DMS53 (cell line): ENCODE measurements around the gene KPNA6.
"Not testable (repeated sequence)": the region's sequence is repeated elsewhere in the genome, so short reads cannot be mapped to it uniquely, and the experiment has no call there.

Experiments
- DNase-seq: peaks from one replicate; lab custom pipeline; 2025; lab: John Stamatoyannopoulos, UW

KPNA6 gene

GRCh38 chr1:32107742-32108661 lies at the start of gene KPNA6:
Gene KPNA6 (plus strand): TSS chr1:32108056. CDS start chr1:32108131, 75 bp downstream.
- DNase-seq, result peak; percentile 98

GRCh38 chr1:32060914-32061313 lies 46.9 kb upstream of the KPNA6 start:
- no peak for DNase-seq

- DNase-seq, result no peak
Observed at GRCh38 chr1:32062867-32063230, 45.0 kb upstream of the KPNA6 start.

- DNase-seq, result peak; percentile 69
Observed at GRCh38 chr1:32063261-32063681, 44.6 kb upstream of the KPNA6 start.

- DNase-seq, result peak; percentile 47
Observed at GRCh38 chr1:32065613-32066488, 42.0 kb upstream of the KPNA6 start.

GRCh38 chr1:32066489-32066873 lies 41.4 kb upstream of the KPNA6 start:
- DNase-seq, result peak; percentile 29

- DNase-seq, result no peak
Observed at GRCh38 chr1:32068957-32069588, 38.8 kb upstream of the KPNA6 start.

GRCh38 chr1:32071758-32072621 lies 35.9 kb upstream of the KPNA6 start:
- peak; percentile 69 for DNase-seq

- peak; percentile 99 for DNase-seq
Observed at GRCh38 chr1:32072622-32073298, 35.1 kb upstream of the KPNA6 start, which contains the start of gene TMEM39B. Gene TMEM39B (plus strand): TSS chr1:32072939. CDS start chr1:32073048, 109 bp downstream.

- no peak for DNase-seq
Observed at GRCh38 chr1:32073299-32074229, 34.3 kb upstream of the KPNA6 start.

- DNase-seq, result no peak
Observed at GRCh38 chr1:32074841-32075240, 33.0 kb upstream of the KPNA6 start.

- no peak for DNase-seq
Observed at GRCh38 chr1:32077451-32077850, 30.4 kb upstream of the KPNA6 start.

GRCh38 chr1:32082022-32082421 lies 25.8 kb upstream of the KPNA6 start:
- no peak for DNase-seq

GRCh38 chr1:32086381-32086780 lies 21.5 kb upstream of the KPNA6 start:
- not testable (repeated sequence) for DNase-seq

- no peak for DNase-seq
Observed at GRCh38 chr1:32091176-32091575, 16.7 kb upstream of the KPNA6 start.

GRCh38 chr1:32091591-32091990 lies 16.3 kb upstream of the KPNA6 start:
- DNase-seq, result no peak

GRCh38 chr1:32094746-32095521 lies 12.9 kb upstream of the KPNA6 start:
- DNase-seq, result peak; percentile 96

GRCh38 chr1:32099426-32099825 lies 8.4 kb upstream of the KPNA6 start:
- no peak for DNase-seq

- no peak for DNase-seq
Observed at GRCh38 chr1:32100359-32100758, 7.5 kb upstream of the KPNA6 start.
